Sciatic nerve (tissue), 2 donors: ENCODE results near the gene IKBKE. TPM values are rescaled to one million over a fixed set of nuclear protein-coding genes. Genes with fewer than 3 reads are reported as not detected.
A peak's percentile ranks its signal among the peaks of the same experiment; 100 is the strongest.
"Not testable (repeated sequence)": the region's sequence is repeated elsewhere in the genome, so short reads cannot be mapped to it uniquely, and the experiment has no call there.

Experiments used
- ATAC-seq: fragments of 200-7000 bp; cut with Tn5 transposase; one replicate; pipeline ENCODE4 v1.9.1; 2020; ENCODE audit warnings: mild to moderate bottlenecking, moderate library complexity
- DNase-seq: peaks from one replicate; pipeline ENCODE4 v3.0.0-alpha.2; 2020; ENCODE audit warnings: low spot score
- intact Hi-C: fragments of 100-400 bp; cut with DNase I; formaldehyde crosslinking; loops from one replicate; pipeline ENCODE4 v1.14.2; 2022
- total RNA-seq: library from RNA; stranded (reverse); fragmentation: NEBNext Ultra II Directional; extraction: Animal tissue kit (Norgen Biotek cat#: 25700); gene quantifications from one replicate; pipeline ENCODE4 v1.2.1, GENCODE V29; 2021
- donor health status: DM: no; HTN: no; CAD: no.
- donor health status: DM: no; HTN: no; CAD: no.

The IKBKE gene
- total RNA-seq, 1 donor from 2014 or later: 4.1 TPM

DNA sequence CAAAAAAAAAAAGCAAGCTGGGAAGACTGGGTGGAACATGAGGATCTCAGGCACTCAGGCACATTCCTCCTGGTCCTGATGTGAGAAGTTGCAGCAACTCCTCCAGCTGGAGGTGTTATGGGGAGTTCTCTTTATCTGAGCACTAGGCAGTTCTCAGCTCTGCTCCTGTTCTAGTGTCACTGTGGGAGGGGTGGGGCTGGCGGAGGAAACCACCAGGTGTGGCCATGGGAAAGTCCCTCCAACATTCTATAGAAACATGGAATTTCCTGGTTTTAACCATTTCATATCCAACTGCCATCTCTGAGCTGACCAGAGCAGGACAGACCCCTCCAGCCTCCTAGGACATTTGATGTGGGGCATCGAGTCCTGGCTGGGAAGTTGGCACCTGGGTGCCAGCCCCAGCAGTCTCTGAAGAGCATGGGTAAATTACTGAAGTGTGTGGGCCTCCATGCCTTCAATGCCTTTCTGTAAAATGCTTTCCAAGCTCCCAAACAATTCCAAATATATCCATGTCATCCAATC, 804 bp upstream of the IKBKE start:
- ATAC-seq (no peak), DNase-seq (no peak)
- intact Hi-C loops: no loop called here

DNA sequence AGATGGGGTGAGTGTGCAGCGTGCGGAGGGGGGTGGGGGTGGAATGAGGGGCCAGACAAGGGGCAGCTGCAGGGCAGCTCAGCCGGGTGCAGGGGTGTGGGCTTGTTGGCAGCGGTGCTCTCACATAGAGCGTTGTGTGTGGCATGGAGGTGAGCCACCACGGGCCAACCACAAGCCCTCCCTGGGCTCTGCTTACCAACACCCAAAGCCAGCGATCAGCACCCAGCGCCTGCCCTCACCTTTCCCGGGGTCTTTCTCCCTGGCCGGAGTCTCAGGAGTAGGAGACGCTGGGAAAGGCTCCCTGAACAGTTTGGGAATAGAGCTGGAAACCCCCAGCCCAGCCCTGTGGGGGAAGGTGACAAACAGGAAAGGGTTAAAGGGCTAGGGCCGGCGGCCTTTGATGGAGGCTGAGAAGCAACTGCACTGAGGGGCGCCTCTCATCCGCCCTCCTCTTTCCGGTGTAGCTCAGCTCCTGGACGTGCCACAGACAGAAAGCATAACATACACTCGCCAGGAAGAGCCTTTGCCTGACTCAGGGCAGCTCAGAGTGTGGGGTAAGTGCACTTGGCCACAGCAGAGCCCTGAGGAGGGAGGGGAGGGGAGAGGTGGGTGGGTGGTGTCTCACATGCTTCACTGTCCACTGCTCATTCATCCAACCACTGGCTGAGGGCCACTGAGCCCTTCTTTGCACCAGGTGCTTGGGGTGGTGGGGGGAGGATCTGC, 577 bp downstream of the IKBKE start:
- DNase-seq (no peak), ATAC-seq (peak; percentile 65)
- intact Hi-C loops: no loop called here

DNA sequence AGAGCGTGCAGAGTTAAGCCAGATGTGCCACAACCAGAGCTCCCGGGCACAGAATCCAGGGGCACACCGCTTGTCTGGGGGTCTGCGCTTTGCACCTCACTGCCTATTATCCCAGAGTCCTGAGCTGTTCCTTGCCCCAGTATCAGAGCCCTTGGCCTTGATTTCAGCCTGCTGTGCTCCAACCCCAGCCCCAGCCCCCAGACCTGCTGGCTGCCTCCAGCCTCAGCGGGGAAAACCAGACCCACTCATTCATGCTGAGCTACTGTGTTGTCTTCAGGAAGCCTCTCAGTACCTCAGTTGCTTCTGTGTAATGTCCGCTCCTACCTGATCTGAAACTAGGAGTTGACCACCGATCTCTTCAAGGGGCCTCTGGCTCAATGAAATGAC, 1.1 kb downstream of the IKBKE start:
- DNase-seq: no peak
- intact Hi-C loops: no loop called here
- no peak for ATAC-seq

- DNase-seq: no peak
- intact Hi-C loops: no loop called here
- ATAC-seq: no peak
Observed at GRCh38 chr1:206472024-206472423, 1.7 kb downstream of the IKBKE start.

DNA sequence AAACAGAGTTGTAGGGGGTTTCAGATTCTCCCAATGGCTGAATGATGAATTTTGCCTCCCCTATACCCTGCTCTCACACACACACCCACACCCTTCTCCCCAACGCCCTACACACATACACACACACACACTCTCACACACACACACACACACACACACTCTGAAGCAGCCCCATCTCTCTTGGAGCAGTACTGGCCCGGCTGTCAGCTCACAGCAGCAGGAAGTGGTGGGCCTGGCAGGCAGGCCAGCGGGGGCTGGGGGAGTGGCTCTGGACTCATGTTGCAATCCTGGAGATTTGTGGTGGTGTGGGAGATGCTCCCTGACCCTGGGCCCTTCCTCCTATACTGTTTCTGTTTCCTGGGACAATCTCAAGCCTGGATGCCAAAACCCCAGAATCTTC, 2.2 kb downstream of the IKBKE start:
- ATAC-seq: peak; percentile 47
- DNase-seq: no peak
- intact Hi-C loops: no loop called here

DNA sequence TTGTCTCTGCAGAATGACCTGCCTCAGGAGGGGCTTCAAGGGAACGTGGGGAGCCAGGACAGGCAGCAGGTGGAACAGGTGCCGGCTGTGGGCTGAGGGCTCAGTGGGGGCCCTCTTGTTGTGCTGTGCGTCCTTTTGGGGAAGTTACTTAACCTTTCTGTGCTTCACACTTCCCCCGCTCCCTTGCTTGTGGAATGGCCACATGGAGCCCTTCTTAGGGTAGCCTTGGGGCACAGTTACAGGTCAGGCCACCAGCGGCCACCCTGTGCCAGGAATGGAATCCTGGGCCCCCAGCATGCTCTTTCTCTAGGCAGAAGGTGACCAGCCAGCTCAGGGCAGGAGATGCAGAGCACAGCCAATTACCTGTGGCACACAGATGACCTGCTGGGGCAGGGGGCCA, 2.6 kb downstream of the IKBKE start:
- ATAC-seq (no peak), DNase-seq (no peak)
- intact Hi-C loops: no loop called here

DNA sequence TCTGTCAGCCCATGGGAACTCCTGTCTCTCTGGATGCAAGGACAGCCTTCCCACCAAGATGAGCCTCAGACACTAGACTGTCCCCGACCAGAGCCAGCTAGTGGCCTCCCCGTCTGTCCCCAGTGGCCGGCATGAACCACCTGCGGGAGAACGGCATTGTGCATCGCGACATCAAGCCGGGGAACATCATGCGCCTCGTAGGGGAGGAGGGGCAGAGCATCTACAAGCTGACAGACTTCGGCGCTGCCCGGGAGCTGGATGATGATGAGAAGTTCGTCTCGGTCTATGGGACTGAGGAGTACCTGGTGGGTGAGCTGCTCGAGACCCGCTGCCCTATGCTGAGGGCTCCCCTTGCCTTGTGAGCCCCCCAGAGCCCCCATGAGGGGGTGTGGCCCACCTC, 5.8 kb downstream of the IKBKE start:
- no peak for ATAC-seq
- DNase-seq: no peak
- intact Hi-C loops: no loop called here

DNA sequence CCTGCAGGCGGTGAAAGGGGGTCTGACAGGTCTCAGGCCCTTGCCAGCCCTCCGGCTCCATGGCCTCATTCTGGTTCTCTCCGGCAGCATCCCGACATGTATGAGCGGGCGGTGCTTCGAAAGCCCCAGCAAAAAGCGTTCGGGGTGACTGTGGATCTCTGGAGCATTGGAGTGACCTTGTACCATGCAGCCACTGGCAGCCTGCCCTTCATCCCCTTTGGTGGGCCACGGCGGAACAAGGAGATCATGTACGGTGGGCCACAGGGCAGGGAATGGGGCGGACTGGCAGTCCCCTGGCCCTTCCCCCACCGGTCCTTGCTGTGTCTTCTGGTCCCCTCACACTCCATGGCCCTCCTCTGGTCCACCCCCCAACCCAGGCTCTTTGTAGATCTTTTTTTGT, 6.3 kb downstream of the IKBKE start:
- DNase-seq (no peak), ATAC-seq (no peak)
- intact Hi-C loops: no loop called here

- intact Hi-C loops: no loop called here
- ATAC-seq: no peak
- DNase-seq: no peak
Observed at GRCh38 chr1:206477110-206477509, 6.8 kb downstream of the IKBKE start.

DNA sequence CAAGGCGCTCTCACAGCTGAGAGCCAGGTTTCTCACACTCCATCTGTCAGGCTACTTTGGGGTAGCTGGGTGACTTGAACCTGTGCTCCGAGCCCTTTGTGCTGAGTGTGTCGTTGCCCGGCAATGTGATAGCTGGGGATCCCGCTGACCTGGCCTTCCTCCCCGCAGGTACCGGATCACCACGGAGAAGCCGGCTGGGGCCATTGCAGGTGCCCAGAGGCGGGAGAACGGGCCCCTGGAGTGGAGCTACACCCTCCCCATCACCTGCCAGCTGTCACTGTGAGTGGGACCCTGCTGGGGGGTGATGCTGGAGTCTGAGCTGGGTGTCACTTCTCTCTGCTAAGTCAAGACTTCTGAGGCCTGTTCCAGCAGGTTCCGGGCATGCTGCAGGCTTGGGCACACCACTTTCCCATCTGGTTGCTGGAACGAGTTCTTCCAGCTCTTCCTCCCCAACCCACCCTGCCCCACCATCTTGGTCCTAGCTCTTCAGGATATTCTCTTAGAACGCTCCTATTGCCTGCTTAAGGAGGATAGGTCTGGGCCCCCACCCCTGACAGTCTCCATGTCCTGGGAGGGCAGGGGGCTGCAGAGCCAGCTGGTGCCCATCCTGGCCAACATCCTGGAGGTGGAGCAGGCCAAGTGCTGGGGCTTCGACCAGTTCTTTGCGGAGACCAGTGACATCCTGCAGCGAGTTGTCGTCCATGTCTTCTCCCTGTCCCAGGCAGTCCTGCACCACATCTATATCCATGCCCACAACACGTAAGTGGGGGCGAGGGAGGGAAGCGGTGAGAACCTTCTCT, 7.5 kb downstream of the IKBKE start:
- no peak for ATAC-seq
- no peak for DNase-seq
- intact Hi-C loops: no loop called here

DNA sequence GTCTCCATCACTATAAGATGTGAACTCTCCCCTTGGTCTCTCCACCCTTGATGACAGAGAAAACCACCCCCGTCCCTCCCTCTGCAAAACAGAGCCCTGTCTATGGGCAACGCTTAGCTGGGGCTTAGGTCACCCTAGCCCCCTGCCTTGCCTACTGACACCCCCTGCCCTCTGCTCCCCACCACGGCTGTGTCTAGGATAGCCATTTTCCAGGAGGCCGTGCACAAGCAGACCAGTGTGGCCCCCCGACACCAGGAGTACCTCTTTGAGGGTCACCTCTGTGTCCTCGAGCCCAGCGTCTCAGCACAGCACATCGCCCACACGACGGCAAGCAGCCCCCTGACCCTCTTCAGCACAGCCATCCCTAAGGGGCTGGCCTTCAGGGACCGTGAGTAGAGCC, 8.5 kb downstream of the IKBKE start:
- DNase-seq (no peak), ATAC-seq (no peak)
- intact Hi-C loops: no loop called here

DNA sequence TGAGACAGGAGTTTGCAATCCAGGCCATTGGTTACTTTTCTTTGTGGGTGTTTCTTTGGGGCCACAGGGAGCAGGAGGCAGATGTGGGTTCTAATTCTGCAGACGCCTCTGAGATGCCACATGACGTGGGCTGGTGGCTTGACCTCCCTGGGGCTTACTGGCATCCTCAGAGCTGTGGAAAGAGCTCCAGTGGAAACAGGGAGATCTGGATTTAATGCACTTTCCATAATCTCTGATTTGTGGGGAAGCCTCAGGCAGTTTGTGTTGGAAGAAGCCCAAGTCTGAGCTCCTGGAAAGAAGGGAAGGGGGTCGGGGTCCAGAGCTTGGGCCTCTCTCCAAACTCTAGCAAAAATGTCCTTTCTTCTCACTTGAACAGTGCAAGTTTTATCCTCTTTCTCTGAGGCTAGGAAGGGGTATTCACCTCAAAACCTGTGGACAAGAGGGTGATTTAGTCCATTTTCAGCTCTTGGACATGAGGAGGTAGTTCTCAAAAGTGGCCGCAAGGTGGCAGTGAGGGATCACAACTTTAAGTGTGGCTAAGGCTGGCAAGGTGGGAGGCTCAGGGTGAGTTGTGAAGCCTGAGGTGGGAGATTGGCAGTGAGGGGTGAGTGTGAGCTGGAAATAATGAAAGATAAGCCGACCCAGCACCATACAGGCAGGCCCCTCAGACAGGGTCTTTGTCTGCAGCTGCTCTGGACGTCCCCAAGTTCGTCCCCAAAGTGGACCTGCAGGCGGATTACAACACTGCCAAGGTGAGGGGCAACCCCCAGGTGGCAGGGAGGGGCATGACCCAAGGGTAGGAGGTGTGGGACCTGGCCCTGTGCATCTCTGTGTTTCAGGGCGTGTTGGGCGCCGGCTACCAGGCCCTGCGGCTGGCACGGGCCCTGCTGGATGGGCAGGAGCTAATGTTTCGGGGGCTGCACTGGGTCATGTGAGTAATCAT, 9.2 kb downstream of the IKBKE start:
- peak; percentile 87 for DNase-seq
- intact Hi-C loops: no loop called here
- ATAC-seq: peak; percentile 63

- intact Hi-C loops: no loop called here
- DNase-seq (no peak), ATAC-seq (no peak)
Observed at GRCh38 chr1:206480211-206480610, 9.9 kb downstream of the IKBKE start.

DNA sequence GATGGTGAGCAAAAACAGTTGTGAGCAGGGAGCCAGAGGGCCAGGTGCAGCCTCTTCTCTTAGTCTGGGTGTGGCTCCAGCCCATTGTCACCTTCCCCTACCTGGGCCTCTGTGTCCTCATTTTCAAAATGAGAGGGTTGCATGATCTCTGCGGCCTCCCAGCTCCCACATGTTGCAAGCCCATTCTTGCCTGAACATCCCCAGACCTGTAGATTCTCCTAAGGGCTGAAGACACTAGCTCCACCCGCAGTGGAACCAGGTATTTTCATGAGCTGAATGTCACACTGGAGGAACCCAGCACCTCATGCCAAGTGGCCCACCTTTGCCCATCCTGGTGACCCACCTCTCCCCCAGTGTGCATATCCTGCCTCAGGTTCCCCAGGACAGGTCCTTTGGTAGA, 12.3 kb downstream of the IKBKE start:
- ATAC-seq (no peak), DNase-seq (no peak)
- intact Hi-C loops: no loop called here

DNA sequence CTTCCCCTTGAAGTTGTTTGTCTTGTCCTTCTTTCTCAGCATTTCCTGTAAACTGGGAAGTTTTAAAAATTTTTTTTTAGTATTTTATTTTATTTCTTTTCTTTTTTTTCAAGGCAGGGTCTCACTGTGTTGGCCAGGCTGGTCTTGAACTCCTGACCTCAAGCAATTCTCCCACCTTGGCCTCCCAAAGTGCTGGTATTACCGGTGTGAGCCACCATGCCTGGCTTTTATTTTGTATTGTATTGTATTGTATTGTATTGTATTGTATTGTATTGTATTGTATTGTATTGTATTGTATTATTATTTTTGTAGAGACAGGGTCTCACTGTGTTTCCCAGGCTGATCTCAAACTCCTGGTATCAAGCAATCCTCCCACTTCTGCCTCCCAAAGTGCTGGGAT, 13.6 kb downstream of the IKBKE start:
- intact Hi-C loops, ATAC-seq, DNase-seq: not testable (repeated sequence)

- DNase-seq: no peak
- no peak for ATAC-seq
- intact Hi-C loops: no loop called here
Observed at GRCh38 chr1:206484901-206485300, 14.6 kb downstream of the IKBKE start.

GRCh38 chr1:206486995-206487788, 16.9 kb downstream of the IKBKE start:
- no peak for ATAC-seq

GRCh38 chr1:206487970-206488369, 17.7 kb downstream of the IKBKE start:
- DNase-seq (no peak), ATAC-seq (no peak)
- intact Hi-C loops: no loop called here

More at GRCh38 chr1:206486995-206487788, 16.9 kb downstream of the IKBKE start:
- intact Hi-C loops: no loop called here
- no peak for DNase-seq

DNA sequence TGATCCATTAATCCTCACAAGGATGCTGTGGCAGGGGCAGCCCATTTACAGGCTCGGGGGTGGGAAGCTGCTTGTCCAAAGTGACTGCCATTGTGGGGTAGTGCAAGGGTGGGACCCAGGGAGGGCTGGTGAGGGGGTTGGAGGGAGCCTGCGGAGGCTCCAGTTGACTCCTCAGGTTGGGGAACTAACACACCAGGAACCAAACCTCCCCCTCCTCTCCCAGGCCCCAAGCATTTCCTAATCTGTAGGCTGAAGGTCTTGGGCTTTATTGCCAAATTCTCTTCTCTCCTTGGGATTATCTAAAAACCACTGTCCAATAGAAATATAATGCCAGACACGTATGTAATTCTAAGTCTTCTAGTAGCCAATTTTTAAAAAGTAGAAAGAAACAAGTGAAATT, 18.2 kb downstream of the IKBKE start:
- intact Hi-C loops: no loop called here
- no peak for DNase-seq

More for the DNA sequence above, 18.2 kb downstream of the IKBKE start:
- no peak for ATAC-seq
